HG03066 (cell line): Measurements from ENCODE around the gene C3orf38.
A peak's percentile ranks its signal among the peaks of the same experiment; 100 is the strongest.
"Not testable (repeated sequence)": the region's sequence is repeated elsewhere in the genome, so short reads cannot be mapped to it uniquely, and the experiment has no call there.

Source experiments
- ATAC-seq: cut with Tn5 transposase; IDR thresholded peaks from one replicate; pipeline ENCODE4 v1.9.1; 2021; ENCODE audit warnings: low read depth; ENCODE audit not compliant: unreplicated experiment

Gene C3orf38

GRCh38 chr3:88151358-88151757 lies 1.6 kb downstream of the C3orf38 start:
- no peak for ATAC-seq

- no peak for ATAC-seq
Measured at GRCh38 chr3:88152841-88153240, 3.1 kb downstream of the C3orf38 start.

- no peak for ATAC-seq
Measured at GRCh38 chr3:88166419-88166971, 16.7 kb downstream of the C3orf38 start.

- ATAC-seq, result no peak
Measured at GRCh38 chr3:88167173-88167572, 17.4 kb downstream of the C3orf38 start.

- no peak for ATAC-seq
Measured at GRCh38 chr3:88167704-88168103, 17.9 kb downstream of the C3orf38 start.

GRCh38 chr3:88168171-88168570 lies 18.4 kb downstream of the C3orf38 start:
- ATAC-seq, result no peak

- peak; percentile 73 for ATAC-seq
Measured at GRCh38 chr3:88180398-88180999, 30.7 kb downstream of the C3orf38 start.

- not testable (repeated sequence) for ATAC-seq
Measured at GRCh38 chr3:88182165-88182918, 32.6 kb downstream of the C3orf38 start.

GRCh38 chr3:88188436-88188835 lies 38.7 kb downstream of the C3orf38 start:
- no peak for ATAC-seq

- peak; percentile 73 for ATAC-seq
Measured at GRCh38 chr3:88189361-88189810, 39.6 kb downstream of the C3orf38 start.

GRCh38 chr3:88191872-88192409 lies 42.2 kb downstream of the C3orf38 start:
- no peak for ATAC-seq

GRCh38 chr3:88192631-88193030 lies 42.9 kb downstream of the C3orf38 start:
- no peak for ATAC-seq

- no peak for ATAC-seq
Measured at GRCh38 chr3:88195951-88196434, 46.2 kb downstream of the C3orf38 start.

GRCh38 chr3:88198121-88198520 lies 48.4 kb downstream of the C3orf38 start:
- ATAC-seq, result no peak

- ATAC-seq, result peak; percentile 89
Measured at GRCh38 chr3:88203642-88204055, 53.9 kb downstream of the C3orf38 start.
